Tibial nerve (tissue), 4 donors: ENCODE results near the gene CTNS. TPM values are rescaled to one million over a fixed set of nuclear protein-coding genes. Genes with fewer than 3 reads are reported as not detected.

Experiments
- DNase-seq, 2 donors: peaks; one replicate each; pipeline ENCODE4 v3.0.0-alpha.2; 2019; ENCODE audit warnings: low spot score in 2 of 2
- H3K27ac ChIP-seq, 4 donors: fragments of 200-600 bp; sonication (generic) in 3 of 4; one replicate each; pipeline ENCODE4 v1.5.1; 2017 to 2019; ENCODE audit warnings: mild to moderate bottlenecking in 1 of 4
- H3K27me3 ChIP-seq, 2 donors: fragments of 200-600 bp; sonication (generic) in 1 of 2; one replicate each; pipeline versions ENCODE4 v1.5.1 to v1.6.0; 2017 to 2019
- H3K36me3 ChIP-seq, 3 donors: fragments of 200-600 bp; sonication (generic); one replicate each; pipeline ENCODE4 v1.5.1; 2018 to 2019
- H3K4me1 ChIP-seq, 4 donors: fragments of 200-600 bp; sonication (generic) in 3 of 4; one replicate each; pipeline ENCODE4 v1.5.1; 2017 to 2019
- H3K4me3 ChIP-seq, 4 donors: fragments of 200-600 bp; sonication (generic) in 3 of 4; one replicate each; pipeline ENCODE4 v1.5.1; 2017 to 2019; ENCODE audit warnings: mild to moderate bottlenecking in 1 of 4, moderate library complexity in 1 of 4
- H3K9me3 ChIP-seq, 4 donors: fragments of 200-600 bp; sonication (generic) in 3 of 4; one replicate each; pipeline ENCODE4 v1.5.1; 2017 to 2019
- EP300 ChIP-seq, 2 donors: sonication (generic); formaldehyde crosslinking; IDR thresholded peaks; one replicate each; pipeline ENCODE4 v1.6.1; 2017; ENCODE audit warnings: antibody characterized with exemption in 2 of 2, mild to moderate bottlenecking in 1 of 2
- POLR2A ChIP-seq, 2 donors: fragments of 450-650 bp; IDR thresholded peaks; one replicate each; pipeline ENCODE4 v1.6.1; 2017; ENCODE audit warnings: antibody characterized with exemption in 2 of 2, mild to moderate bottlenecking in 2 of 2, moderate library complexity in 2 of 2
- WGBS, 2 donors: methylation state at CpG; one replicate each; pipeline ENCODE4 v1.1.5; 2018; 5-methylcytosine and 5-hydroxymethylcytosine counted together
- total RNA-seq, 4 donors: library from RNA; depleted of rRNA; stranded (reverse); fragments of >200 nt; gene quantifications; one replicate each; pipeline ENCODE4 v1.1.0, GENCODE V29; 2016
- TF ChIP-seq, protein P1 (sequence below), 5 experiments: fragments of 200-600 bp in 3 of 5; fragments of 450-650 bp in 2 of 5; sonication (generic) in 3 of 5; IDR thresholded peaks; one replicate each; pipeline ENCODE4 v1.5.1; 2016 to 2019; ENCODE audit warnings: antibody characterized with exemption in 5 of 5, mild to moderate bottlenecking in 3 of 5, moderate library complexity in 2 of 5

Gene CTNS
- total RNA-seq, 4 donors from 2014 or later, result 42.9 to 62.1 (median 50.6) TPM

DNA sequence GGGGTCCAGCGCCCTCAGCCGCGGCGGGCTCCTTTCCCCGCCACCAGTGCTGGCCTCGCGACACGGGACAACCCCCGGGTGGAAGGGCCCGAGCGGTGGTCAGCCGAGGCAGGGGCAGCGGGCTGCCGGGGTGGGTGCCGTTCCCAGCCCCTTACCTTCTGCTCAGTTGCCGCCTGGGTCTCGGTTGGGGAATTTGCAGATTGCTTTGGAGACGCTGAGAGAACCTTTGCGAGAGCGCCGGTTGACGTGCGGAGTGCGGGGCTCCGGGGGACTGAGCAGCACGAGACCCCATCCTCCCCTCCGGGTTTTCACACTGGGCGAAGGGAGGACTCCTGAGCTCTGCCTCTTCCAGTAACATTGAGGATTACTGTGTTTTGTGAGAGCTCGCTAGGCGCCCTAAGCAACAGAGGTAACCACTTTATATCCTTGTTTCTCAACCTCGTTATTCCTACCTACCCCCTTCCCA lies 381 bp downstream of the CTNS start:
- WGBS, 2 donors, result 1% methylated on average over 20 to 23 of the region's 31 CpGs
- Histone ChIP-seq H3K36me3 (peaks cover 0 to 28% (median 0%) of the 10 kb centered on the region in 3 donors), H3K4me1 (peaks cover 0 to 61% (median 17%) of the 10 kb centered on the region in 4 donors), H3K9me3 (no peaks in the 10 kb centered on the region), H3K27me3 (no peaks in the 10 kb centered on the region), H3K27ac (peak overlapping the region; percentile 92 to 99 (median 96)), H3K4me3 (peak overlapping the region; percentile 94 to 97 (median 96))
- TF ChIP-seq, protein P1, sequence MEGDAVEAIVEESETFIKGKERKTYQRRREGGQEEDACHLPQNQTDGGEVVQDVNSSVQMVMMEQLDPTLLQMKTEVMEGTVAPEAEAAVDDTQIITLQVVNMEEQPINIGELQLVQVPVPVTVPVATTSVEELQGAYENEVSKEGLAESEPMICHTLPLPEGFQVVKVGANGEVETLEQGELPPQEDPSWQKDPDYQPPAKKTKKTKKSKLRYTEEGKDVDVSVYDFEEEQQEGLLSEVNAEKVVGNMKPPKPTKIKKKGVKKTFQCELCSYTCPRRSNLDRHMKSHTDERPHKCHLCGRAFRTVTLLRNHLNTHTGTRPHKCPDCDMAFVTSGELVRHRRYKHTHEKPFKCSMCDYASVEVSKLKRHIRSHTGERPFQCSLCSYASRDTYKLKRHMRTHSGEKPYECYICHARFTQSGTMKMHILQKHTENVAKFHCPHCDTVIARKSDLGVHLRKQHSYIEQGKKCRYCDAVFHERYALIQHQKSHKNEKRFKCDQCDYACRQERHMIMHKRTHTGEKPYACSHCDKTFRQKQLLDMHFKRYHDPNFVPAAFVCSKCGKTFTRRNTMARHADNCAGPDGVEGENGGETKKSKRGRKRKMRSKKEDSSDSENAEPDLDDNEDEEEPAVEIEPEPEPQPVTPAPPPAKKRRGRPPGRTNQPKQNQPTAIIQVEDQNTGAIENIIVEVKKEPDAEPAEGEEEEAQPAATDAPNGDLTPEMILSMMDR (IDR thresholded peaks at IDR 0.05), result no peak
- TF ChIP-seq EP300 (IDR thresholded peaks at IDR 0.05), result no peak
- no peak for TF ChIP-seq POLR2A (IDR thresholded peaks at IDR 0.05)
- no peak for DNase-seq

DNA sequence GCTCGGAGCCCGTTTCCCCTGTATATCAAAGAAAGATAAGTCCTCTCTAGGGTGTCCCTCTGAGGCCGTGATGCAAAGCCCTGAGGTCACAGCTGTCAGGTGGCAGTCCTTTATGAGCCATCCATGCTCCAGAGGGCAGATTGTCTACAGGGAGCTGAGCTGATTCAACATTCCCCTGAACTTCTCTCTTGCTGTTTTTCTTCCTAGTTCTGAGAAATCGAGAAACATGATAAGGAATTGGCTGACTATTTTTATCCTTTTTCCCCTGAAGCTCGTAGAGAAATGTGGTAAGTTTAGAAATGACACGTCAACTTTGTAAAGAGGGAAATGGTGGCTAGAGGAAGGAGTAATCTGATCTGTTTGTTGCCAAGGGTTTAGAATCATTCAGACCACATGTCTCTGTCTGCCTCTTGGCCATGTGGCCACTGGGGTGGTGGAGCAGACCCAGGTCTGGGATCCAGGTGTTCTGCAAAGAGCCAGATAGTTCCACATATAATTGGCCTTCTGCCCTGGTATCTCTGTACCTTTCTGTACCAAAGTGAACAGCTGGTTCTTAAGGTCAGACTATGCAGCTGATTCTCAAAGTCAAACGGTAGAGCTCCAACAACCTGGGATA lies 3.5 kb downstream of the CTNS start:
- Histone ChIP-seq H3K27me3 (no peaks in the 10 kb centered on the region), H3K4me3 (no peak overlapping the region), H3K27ac (peak overlapping the region in 3 of 4 donors; percentile 15 to 66 (median 19)), H3K36me3 (peaks cover 0 to 50% (median 0%) of the 10 kb centered on the region in 3 donors), H3K4me1 (peaks cover 0 to 34% (median 8%) of the 10 kb centered on the region in 4 donors), H3K9me3 (no peaks in the 10 kb centered on the region)
- WGBS, 2 donors, result 37 to 42% methylated on average over 7 of the region's 7 CpGs
- TF ChIP-seq, protein P1 (IDR thresholded peaks at IDR 0.05), result no peak
- TF ChIP-seq POLR2A (IDR thresholded peaks at IDR 0.05) (no peak), EP300 (IDR thresholded peaks at IDR 0.05) (no peak)
- no peak for DNase-seq

DNA sequence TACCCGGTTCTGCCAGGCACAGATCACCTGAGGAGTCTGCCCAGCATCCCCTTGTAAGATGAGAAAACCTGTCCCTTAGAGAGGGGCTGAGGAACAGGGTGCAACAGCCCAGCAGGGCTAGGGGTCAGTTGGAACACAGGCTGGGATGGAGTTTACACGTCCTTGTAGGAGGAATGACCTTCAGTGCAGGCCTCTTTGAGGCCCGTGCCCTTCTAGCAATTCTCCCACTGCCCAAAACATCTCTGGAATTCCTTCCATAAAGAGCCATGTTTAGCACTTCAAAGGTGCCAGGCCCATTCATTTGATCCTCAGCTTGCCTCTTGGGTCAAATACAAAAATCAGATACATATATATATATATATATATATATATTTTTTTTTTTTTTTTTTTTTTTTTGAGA lies 4.5 kb downstream of the CTNS start:
- WGBS, 2 donors, result 58 to 77% methylated on average over 3 of the region's 3 CpGs
- Histone ChIP-seq H3K36me3 (peaks cover 0 to 57% (median 0%) of the 10 kb centered on the region in 3 donors), H3K27ac (peak overlapping the region in 2 of 4 donors; percentile 15 to 66)

GRCh38 chr17:3641717-3642486 lies 5.3 kb downstream of the CTNS start:
- H3K9me3 ChIP-seq, result no peaks in the 10 kb centered on the region
- DNase-seq, result no peak
- H3K27ac ChIP-seq, result peak overlapping the region in 2 of 4 donors; percentile 1 to 57
- no peaks in the 10 kb centered on the region for H3K27me3 ChIP-seq
- H3K4me1 ChIP-seq, result peaks cover 0 to 27% (median 7%) of the 10 kb centered on the region in 4 donors
- peaks cover 0 to 64% (median 0%) of the 10 kb centered on the region in 3 donors for H3K36me3 ChIP-seq
- TF ChIP-seq EP300 (IDR thresholded peaks at IDR 0.05) (no peak), POLR2A (IDR thresholded peaks at IDR 0.05) (no peak)
- TF ChIP-seq, protein P1 (IDR thresholded peaks at IDR 0.05), result no peak
- WGBS, 2 donors, result 83 to 92% methylated on average over 18 to 19 of the region's 19 CpGs
- H3K4me3 ChIP-seq, result no peak overlapping the region

More for the DNA sequence above, 4.5 kb downstream of the CTNS start:
- no peak for DNase-seq
- Histone ChIP-seq H3K4me1 (peaks cover 0 to 29% (median 8%) of the 10 kb centered on the region in 4 donors), H3K4me3 (no peak overlapping the region), H3K27me3 (no peaks in the 10 kb centered on the region), H3K9me3 (no peaks in the 10 kb centered on the region)
- TF ChIP-seq, protein P1 (IDR thresholded peaks at IDR 0.05), result no peak
- TF ChIP-seq EP300 (IDR thresholded peaks at IDR 0.05) (no peak), POLR2A (IDR thresholded peaks at IDR 0.05) (no peak)
